CD4-positive, alpha-beta T cell (primary cell): ENCODE data around the gene DCPS. TPM values are rescaled to one million over a fixed set of nuclear protein-coding genes. Genes with fewer than 3 reads are reported as not detected.

Experiments used
- ATAC-seq: fragments of 200-7000 bp; cut with Tn5 transposase; one replicate; pipeline ENCODE4 v1.10.0; 2022; ENCODE audit warnings: mild to moderate bottlenecking; ENCODE audit not compliant: poor library complexity
- CTCF ChIA-PET: fragments of 350-600 bp; sonication (Branson Sonifier 250); formaldehyde crosslinking; loops from one replicate; lab custom pipeline; 2021; ENCODE audit warnings: antibody characterized with exemption, inconsistent platforms; lab: Charles Lee
- POLR2A ChIA-PET: fragments of 350-600 bp; sonication (Branson Sonifier 250); formaldehyde crosslinking; loops from one replicate; lab custom pipeline; 2021; ENCODE audit warnings: antibody characterized with exemption, inconsistent platforms; lab: Charles Lee
- DNase-seq, 14 experiments: peaks; one replicate each; pipeline ENCODE4 v3.0.0-alpha.2; 2013 to 2020; ENCODE audit warnings: mixed read lengths in 2 of 14
- H3K27ac ChIP-seq, 2 donors: one replicate each; pipeline versions ENCODE4 v1.5.1 to v1.7.0; 2013; ENCODE audit warnings: low read length in 2 of 2, low read depth in 1 of 2, mild to moderate bottlenecking in 1 of 2
- H3K27me3 ChIP-seq, 2 experiments: 1 replicate in 1 of 2; 2 replicates in 1 of 2; pipeline versions ENCODE4 v1.6.1 to v1.7.0; 2013; ENCODE audit warnings: low read length in 2 of 2, control low read depth in 1 of 2, mild to moderate bottlenecking in 1 of 2, moderate library complexity in 1 of 2; ENCODE audit not compliant: insufficient read depth in 2 of 2, control insufficient read depth in 1 of 2
- H3K36me3 ChIP-seq: one replicate; pipeline ENCODE4 v1.6.1; 2013; ENCODE audit warnings: low read length, control low read depth; ENCODE audit not compliant: insufficient read depth
- H3K4me1 ChIP-seq: one replicate; pipeline ENCODE4 v1.6.1; 2013; ENCODE audit warnings: low read length, control low read depth; ENCODE audit not compliant: insufficient read depth
- H3K4me3 ChIP-seq: one replicate; pipeline ENCODE4 v1.5.1; 2013; ENCODE audit warnings: mild to moderate bottlenecking, low read length, moderate library complexity
- H3K9me3 ChIP-seq, 2 experiments: 1 replicate in 1 of 2; 2 replicates in 1 of 2; pipeline versions ENCODE4 v1.6.1 to v1.7.0; 2013; ENCODE audit warnings: low read length in 2 of 2, mild to moderate bottlenecking in 2 of 2, control low read depth in 1 of 2, moderate library complexity in 1 of 2; ENCODE audit not compliant: control insufficient read depth in 1 of 2, insufficient read depth in 1 of 2
- H3K27ac Mint-ChIP-seq: one replicate; pipeline ENCODE4 v1.8.0; 2020; ENCODE audit warnings: mixed read lengths
- H3K27me3 Mint-ChIP-seq: one replicate; pipeline ENCODE4 v1.8.0; 2021; ENCODE audit warnings: mixed read lengths
- H3K36me3 Mint-ChIP-seq: one replicate; pipeline ENCODE4 v1.8.0; 2021; ENCODE audit warnings: low read depth, mixed read lengths
- H3K4me1 Mint-ChIP-seq: one replicate; pipeline ENCODE4 v1.8.0; 2021; ENCODE audit warnings: low read depth, mixed read lengths
- H3K4me3 Mint-ChIP-seq: one replicate; pipeline ENCODE4 v1.8.0; 2020; ENCODE audit warnings: mild to moderate bottlenecking, mixed read lengths
- H3K9me3 Mint-ChIP-seq: one replicate; pipeline ENCODE4 v1.8.0; 2020; ENCODE audit warnings: mixed read lengths
- intact Hi-C, 2 experiments: fragments of 100-400 bp; cut with DNase I in 1 of 2; cut with micrococcal nuclease in 1 of 2; formaldehyde crosslinking; loops; one replicate each; pipeline versions ENCODE4 v1.15.1 to v1.9.0; 2023 to 2025; cut with DNase I, micrococcal nuclease
- total RNA-seq, 174 experiments: library from RNA in 2 of 174; stranded (reverse) in 2 of 174; gene quantifications; one replicate each; pipeline ENCODE4 v1.2.3 and lab custom pipeline; 2021 to 2026
- TF ChIP-seq, protein P1 (sequence below): fragments of 200-600 bp; IDR thresholded peaks from one replicate; pipeline ENCODE4 v1.8.0; 2022; ENCODE audit warnings: antibody characterized with exemption, mild to moderate bottlenecking

DCPS gene
- total RNA-seq, 2 experiments from 2014 or later, result 6.2 to 6.3 TPM

DNA sequence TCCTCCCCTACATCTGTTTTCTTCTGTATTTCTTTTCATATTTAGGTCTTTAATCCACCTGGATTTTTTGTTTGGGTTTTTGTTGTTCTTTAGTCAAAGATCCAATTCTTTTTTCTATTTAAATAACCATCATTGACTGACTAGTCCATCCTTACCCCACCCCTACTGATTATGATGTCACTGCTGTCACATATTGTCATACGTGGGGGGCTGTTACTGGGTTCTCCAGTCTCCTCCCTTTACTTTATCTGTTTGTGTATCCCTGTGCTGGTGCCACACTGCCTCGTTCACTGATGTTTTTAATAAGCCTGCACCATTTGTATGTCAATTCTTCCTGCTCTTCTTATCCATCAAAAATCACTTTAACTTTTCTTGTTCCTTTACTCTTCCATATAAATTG lies 6.9 kb upstream of the DCPS start:
- H3K27me3 ChIP-seq, result no peaks in the 10 kb centered on the region
- ATAC-seq (no peak), DNase-seq (no peak)
- Mint-ChIP-seq H3K36me3 (peaks cover 47% of the 10 kb centered on the region), H3K27me3 (no peaks in the 10 kb centered on the region), H3K27ac (no peak overlapping the region), H3K4me1 (peaks cover 10% of the 10 kb centered on the region), H3K4me3 (no peak overlapping the region), H3K9me3 (no peaks in the 10 kb centered on the region)
- ChIA-PET CTCF (no interaction called here), POLR2A (no interaction called here)
- peaks cover 33% of the 10 kb centered on the region for H3K36me3 ChIP-seq
- intact Hi-C loops, result no loop called here
- TF ChIP-seq, protein P1, sequence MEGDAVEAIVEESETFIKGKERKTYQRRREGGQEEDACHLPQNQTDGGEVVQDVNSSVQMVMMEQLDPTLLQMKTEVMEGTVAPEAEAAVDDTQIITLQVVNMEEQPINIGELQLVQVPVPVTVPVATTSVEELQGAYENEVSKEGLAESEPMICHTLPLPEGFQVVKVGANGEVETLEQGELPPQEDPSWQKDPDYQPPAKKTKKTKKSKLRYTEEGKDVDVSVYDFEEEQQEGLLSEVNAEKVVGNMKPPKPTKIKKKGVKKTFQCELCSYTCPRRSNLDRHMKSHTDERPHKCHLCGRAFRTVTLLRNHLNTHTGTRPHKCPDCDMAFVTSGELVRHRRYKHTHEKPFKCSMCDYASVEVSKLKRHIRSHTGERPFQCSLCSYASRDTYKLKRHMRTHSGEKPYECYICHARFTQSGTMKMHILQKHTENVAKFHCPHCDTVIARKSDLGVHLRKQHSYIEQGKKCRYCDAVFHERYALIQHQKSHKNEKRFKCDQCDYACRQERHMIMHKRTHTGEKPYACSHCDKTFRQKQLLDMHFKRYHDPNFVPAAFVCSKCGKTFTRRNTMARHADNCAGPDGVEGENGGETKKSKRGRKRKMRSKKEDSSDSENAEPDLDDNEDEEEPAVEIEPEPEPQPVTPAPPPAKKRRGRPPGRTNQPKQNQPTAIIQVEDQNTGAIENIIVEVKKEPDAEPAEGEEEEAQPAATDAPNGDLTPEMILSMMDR, result no peak
- H3K9me3 ChIP-seq, result no peaks in the 10 kb centered on the region
- H3K4me3 ChIP-seq, result no peak overlapping the region
- H3K27ac ChIP-seq, result no peak overlapping the region
- no peaks in the 10 kb centered on the region for H3K4me1 ChIP-seq

DNA sequence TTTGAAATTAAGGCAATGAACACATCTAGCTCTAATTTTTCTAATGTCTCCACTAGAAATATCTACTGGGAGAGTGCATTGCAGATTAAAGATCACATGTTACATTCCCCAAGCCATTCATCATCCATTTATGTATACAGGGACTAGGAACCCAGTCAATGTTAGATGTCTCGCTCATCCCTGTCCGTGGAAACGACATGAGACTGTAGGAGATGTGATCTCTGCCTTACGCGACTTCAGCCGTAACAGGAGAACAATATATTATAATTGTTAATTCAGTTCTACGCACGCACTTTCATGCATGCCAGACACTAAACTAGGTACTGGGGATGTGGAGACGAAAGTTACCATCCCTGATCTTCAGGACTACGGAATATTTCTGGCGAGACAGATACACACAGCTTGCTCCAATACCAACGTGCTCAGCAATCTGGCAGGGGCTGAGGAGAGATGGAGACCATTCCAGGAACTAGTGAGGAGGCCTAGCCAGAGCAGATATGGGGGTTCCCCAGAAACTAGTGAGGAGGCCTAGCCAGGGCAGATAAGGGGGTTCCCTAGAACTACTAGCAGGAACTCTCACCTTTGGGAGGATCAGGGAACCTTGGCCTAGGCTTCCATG lies 706 bp downstream of the DCPS start:
- DNase-seq (peak in 2 of 14 experiments; percentile 44 to 51), ATAC-seq (no peak)
- Histone ChIP-seq H3K4me1 (peaks cover 39% of the 10 kb centered on the region), H3K27ac (peak overlapping the region; percentile 51 to 89), H3K27me3 (no peaks in the 10 kb centered on the region), H3K4me3 (peak overlapping the region; percentile 91), H3K9me3 (no peaks in the 10 kb centered on the region), H3K36me3 (peaks cover 15% of the 10 kb centered on the region)
- Mint-ChIP-seq H3K27me3 (no peaks in the 10 kb centered on the region), H3K27ac (peak overlapping the region; percentile 85), H3K36me3 (peaks cover 42% of the 10 kb centered on the region), H3K9me3 (no peaks in the 10 kb centered on the region), H3K4me1 (peaks cover 47% of the 10 kb centered on the region), H3K4me3 (peak overlapping the region; percentile 87)
- ChIA-PET POLR2A (interaction anchor here (0.6 to 3.0 kb wide), 12 partner anchors 9 to 402 kb away, joined by 3 to 34 read pairs (median 4); partner anchors contain the start of genes FAM118B, FOXRED1, PUS3 and RPUSD4), CTCF (interaction anchor here (0.6 to 1.3 kb wide), 2 partner anchors 35 to 90 kb away, joined by 3 to 4 read pairs; no protein-coding TSS in a partner anchor)
- TF ChIP-seq, protein P1, result no peak
- intact Hi-C loops, result loop anchor here (1.0 to 5.0 kb wide), 3 partner anchors 36 to 92 kb away; partner anchors contain the start of genes SRPRA (in 2 of the 2), FAM118B (in 1 of the 2), FOXRED1 (in 1 of the 2) and RPUSD4 (in 1 of the 2)

DNA sequence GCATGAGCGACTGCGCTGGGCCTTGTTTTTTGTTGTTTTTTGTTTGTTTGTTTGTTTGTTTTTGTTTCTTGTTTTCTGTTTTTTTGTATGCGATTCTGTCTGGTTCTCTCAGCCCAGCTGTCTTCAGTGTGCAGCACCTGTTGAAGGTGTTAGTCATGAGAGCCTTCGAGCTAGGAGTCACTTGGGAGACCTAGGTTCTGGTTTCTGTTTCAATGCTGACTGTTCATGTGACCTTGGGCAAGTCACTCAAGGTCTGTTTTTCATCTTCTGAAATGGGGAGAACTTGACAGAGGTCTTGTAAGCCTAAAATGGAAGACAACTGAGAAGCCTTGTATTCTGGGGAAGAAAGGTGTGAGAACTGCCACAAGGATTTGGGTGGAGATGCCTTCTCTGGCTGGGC lies 1.8 kb downstream of the DCPS start:
- ChIA-PET CTCF (no interaction called here), POLR2A (interaction anchor here (0.9 to 3.0 kb wide), 3 partner anchors 23 to 94 kb away, joined by 3 to 34 read pairs (median 6); partner anchors contain the start of genes FAM118B, FOXRED1, RPUSD4 and SRPRA)
- H3K27me3 Mint-ChIP-seq, result no peaks in the 10 kb centered on the region
- peaks cover 59% of the 10 kb centered on the region for H3K4me1 Mint-ChIP-seq
- H3K4me3 Mint-ChIP-seq, result peak overlapping the region; percentile 88
- Histone ChIP-seq H3K4me1 (peaks cover 44% of the 10 kb centered on the region), H3K4me3 (no peak overlapping the region), H3K36me3 (peaks cover 26% of the 10 kb centered on the region), H3K9me3 (no peaks in the 10 kb centered on the region), H3K27me3 (no peaks in the 10 kb centered on the region), H3K27ac (no peak overlapping the region)
- no peaks in the 10 kb centered on the region for H3K9me3 Mint-ChIP-seq
- intact Hi-C loops, result no loop called here
- peak in 2 of 14 experiments; percentile 27 to 34 for DNase-seq
- H3K27ac Mint-ChIP-seq, result peak overlapping the region; percentile 76
- H3K36me3 Mint-ChIP-seq, result peaks cover 54% of the 10 kb centered on the region
- no peak for ATAC-seq
- TF ChIP-seq, protein P1, result no peak
